ENCODE data around the gene ZNF438.

DNA sequence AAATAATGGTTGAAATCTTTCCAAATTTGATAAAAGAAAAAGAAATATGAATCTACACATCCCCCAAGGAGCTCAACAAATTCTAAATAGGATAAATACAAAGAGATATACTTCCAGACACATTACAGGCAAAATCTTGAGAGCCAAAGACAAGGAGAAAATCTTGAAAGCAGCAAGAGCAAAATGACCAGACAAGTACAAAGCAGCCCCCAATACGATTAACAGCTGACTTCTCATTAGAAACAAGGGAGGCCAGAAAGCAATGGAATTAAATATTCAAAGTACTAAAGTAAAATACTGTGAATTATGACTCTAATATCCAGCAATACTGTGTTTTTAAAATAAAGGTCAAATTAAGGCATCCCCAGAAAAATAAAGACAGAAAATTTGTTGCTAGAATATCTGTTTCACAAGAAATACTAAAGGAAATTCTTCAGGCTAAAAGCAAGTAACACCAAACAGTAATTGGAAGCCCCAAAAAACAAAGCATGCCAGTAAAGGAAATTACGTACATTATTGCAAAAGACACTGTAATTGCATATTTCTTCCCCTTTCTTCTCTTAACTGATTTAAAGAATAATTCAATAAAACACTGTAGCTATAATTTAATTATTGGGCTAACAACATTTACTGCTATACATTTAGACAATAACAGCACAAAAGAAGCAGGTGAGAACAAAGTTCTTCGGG is 36.4 kb downstream of the ZNF438 start:
- TF ChIP-seq, protein P1, sequence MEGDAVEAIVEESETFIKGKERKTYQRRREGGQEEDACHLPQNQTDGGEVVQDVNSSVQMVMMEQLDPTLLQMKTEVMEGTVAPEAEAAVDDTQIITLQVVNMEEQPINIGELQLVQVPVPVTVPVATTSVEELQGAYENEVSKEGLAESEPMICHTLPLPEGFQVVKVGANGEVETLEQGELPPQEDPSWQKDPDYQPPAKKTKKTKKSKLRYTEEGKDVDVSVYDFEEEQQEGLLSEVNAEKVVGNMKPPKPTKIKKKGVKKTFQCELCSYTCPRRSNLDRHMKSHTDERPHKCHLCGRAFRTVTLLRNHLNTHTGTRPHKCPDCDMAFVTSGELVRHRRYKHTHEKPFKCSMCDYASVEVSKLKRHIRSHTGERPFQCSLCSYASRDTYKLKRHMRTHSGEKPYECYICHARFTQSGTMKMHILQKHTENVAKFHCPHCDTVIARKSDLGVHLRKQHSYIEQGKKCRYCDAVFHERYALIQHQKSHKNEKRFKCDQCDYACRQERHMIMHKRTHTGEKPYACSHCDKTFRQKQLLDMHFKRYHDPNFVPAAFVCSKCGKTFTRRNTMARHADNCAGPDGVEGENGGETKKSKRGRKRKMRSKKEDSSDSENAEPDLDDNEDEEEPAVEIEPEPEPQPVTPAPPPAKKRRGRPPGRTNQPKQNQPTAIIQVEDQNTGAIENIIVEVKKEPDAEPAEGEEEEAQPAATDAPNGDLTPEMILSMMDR (IDR thresholded peaks at IDR 0.05) = no peak
- no peak for TF ChIP-seq POLR2A (IDR thresholded peaks at IDR 0.05)
